Posterior vena cava (tissue), 2 donors: ENCODE results near the gene MYO3A. TPM values are rescaled to one million over a fixed set of nuclear protein-coding genes. Genes with fewer than 3 reads are reported as not detected.
"Not testable (repeated sequence)": the region's sequence is repeated elsewhere in the genome, so short reads cannot be mapped to it uniquely, and the experiment has no call there.

ENCODE experiments used
- DNase-seq: peaks from one replicate; pipeline ENCODE4 v3.0.0-alpha.2; 2020; ENCODE audit warnings: low spot score
- intact Hi-C, 2 donors: fragments of 100-400 bp; cut with DNase I; formaldehyde crosslinking; loops; one replicate each; pipeline versions ENCODE4 v1.14.1 to v1.14.2; 2022 to 2023
- total RNA-seq, 2 donors: library from RNA; stranded (reverse); fragmentation: NEBNext Ultra II Directional; extraction: Animal tissue kit (Norgen Biotek cat#: 25700); gene quantifications; one replicate each; pipeline ENCODE4 v1.2.1, GENCODE V29; 2021
- donor health status: DM: yes; HTN: yes; CAD: no.
- donor health status: DM: yes; HTN: yes; CAD: no.

Gene MYO3A
- total RNA-seq, 2 donors from 2014 or later = 0.29 to 0.42 TPM

GRCh38 chr10:26067680-26068079, 133.7 kb downstream of the MYO3A start:
- no peak for DNase-seq
- intact Hi-C loops = no loop called here

GRCh38 chr10:26080971-26081370, 146.9 kb downstream of the MYO3A start:
- intact Hi-C loops, DNase-seq: not testable (repeated sequence)

- intact Hi-C loops = no loop called here
- no peak for DNase-seq
These were observed 147.4 kb downstream of the MYO3A start for GRCh38 chr10:26081459-26081858.

- intact Hi-C loops = no loop called here
These were observed 151.5 kb downstream of the MYO3A start for GRCh38 chr10:26085549-26085948.

GRCh38 chr10:26087666-26088065, 153.6 kb downstream of the MYO3A start:
- no peak for DNase-seq
- intact Hi-C loops = no loop called here

More at GRCh38 chr10:26085549-26085948, 151.5 kb downstream of the MYO3A start:
- DNase-seq = no peak

- DNase-seq = no peak
- intact Hi-C loops = no loop called here
These were observed 156.0 kb downstream of the MYO3A start for GRCh38 chr10:26090026-26090425.

- intact Hi-C loops = no loop called here
- DNase-seq = no peak
These were observed 156.7 kb downstream of the MYO3A start for GRCh38 chr10:26090762-26091161.

- DNase-seq = no peak
- intact Hi-C loops = no loop called here
These were observed 159.2 kb downstream of the MYO3A start for GRCh38 chr10:26093229-26093628.

- intact Hi-C loops = no loop called here
- DNase-seq = no peak
These were observed 161.8 kb downstream of the MYO3A start for GRCh38 chr10:26095781-26096180.

GRCh38 chr10:26097549-26097948, 163.5 kb downstream of the MYO3A start:
- intact Hi-C loops, DNase-seq: not testable (repeated sequence)

- DNase-seq = no peak
- intact Hi-C loops = no loop called here
These were observed 178.5 kb downstream of the MYO3A start for GRCh38 chr10:26112532-26112931.

- DNase-seq = no peak
- intact Hi-C loops = no loop called here
These were observed 204.6 kb downstream of the MYO3A start for GRCh38 chr10:26138613-26139012.

- DNase-seq = no peak
- intact Hi-C loops = no loop called here
These were observed 222.0 kb downstream of the MYO3A start for GRCh38 chr10:26156019-26156418.

- DNase-seq = no peak
- intact Hi-C loops = no loop called here
These were observed 223.7 kb downstream of the MYO3A start for GRCh38 chr10:26157734-26158133.

- intact Hi-C loops = no loop called here
- no peak for DNase-seq
These were observed 235.4 kb downstream of the MYO3A start for GRCh38 chr10:26169466-26169865.

GRCh38 chr10:26172131-26172530, 238.1 kb downstream of the MYO3A start:
- intact Hi-C loops = no loop called here
- no peak for DNase-seq

GRCh38 chr10:26173837-26174236, 239.8 kb downstream of the MYO3A start:
- DNase-seq = no peak
- intact Hi-C loops = no loop called here

- no peak for DNase-seq
- intact Hi-C loops = no loop called here
These were observed 243.3 kb downstream of the MYO3A start for GRCh38 chr10:26177341-26177740.

- intact Hi-C loops = no loop called here
- no peak for DNase-seq
These were observed 260.2 kb downstream of the MYO3A start for GRCh38 chr10:26194275-26194674.

GRCh38 chr10:26197248-26197647, 263.2 kb downstream of the MYO3A start:
- DNase-seq = no peak
- intact Hi-C loops = no loop called here

GRCh38 chr10:26198119-26198518, 264.1 kb downstream of the MYO3A start:
- intact Hi-C loops = no loop called here
- no peak for DNase-seq

GRCh38 chr10:26199841-26200240, 265.8 kb downstream of the MYO3A start:
- intact Hi-C loops = no loop called here
- no peak for DNase-seq
